Occipital lobe (tissue), 2 donors: Measurements from ENCODE around the gene ETFB. TPM values are rescaled to one million over a fixed set of nuclear protein-coding genes. Genes with fewer than 3 reads are reported as not detected.

ENCODE experiments used
- DNase-seq: peaks from one replicate; lab custom pipeline; 2025; lab: John Stamatoyannopoulos, UW
- total RNA-seq: library from RNA; depleted of rRNA; stranded (reverse); fragments of >200 nt; gene quantifications from one replicate; pipeline ENCODE4 v1.2.3, GENCODE V29; 2014

The ETFB gene
- total RNA-seq, 1 donor from 2014 or later: 49.8 TPM

GRCh38 chr19:51351266-51351990 is 14.8 kb downstream of the ETFB start:
- no peak for DNase-seq

GRCh38 chr19:51347209-51347928 is 18.8 kb downstream of the ETFB start:
- DNase-seq: no peak

- no peak for DNase-seq
Observed at GRCh38 chr19:51346742-51347141, 19.4 kb downstream of the ETFB start.

GRCh38 chr19:51345076-51345620 is 21.0 kb downstream of the ETFB start:
- DNase-seq: no peak

GRCh38 chr19:51342631-51343569 is 23.3 kb downstream of the ETFB start:
- no peak for DNase-seq

GRCh38 chr19:51341976-51342580 is 24.1 kb downstream of the ETFB start, which contains the start of gene VSIG10L:
VSIG10L (minus strand) TSS chr19:51342139; CDS start chr19:51342124, 15 bp downstream.
- DNase-seq: no peak

GRCh38 chr19:51341066-51341465 is 25.1 kb downstream of the ETFB start:
- no peak for DNase-seq

- DNase-seq: peak; percentile 90
Observed at GRCh38 chr19:51339687-51340656, 26.2 kb downstream of the ETFB start.

- DNase-seq: no peak
Observed at GRCh38 chr19:51339313-51339686, 26.9 kb downstream of the ETFB start.

GRCh38 chr19:51338563-51339312 is 27.4 kb downstream of the ETFB start:
- peak; percentile 60 for DNase-seq

GRCh38 chr19:51337861-51338562 is 28.2 kb downstream of the ETFB start:
- no peak for DNase-seq

- DNase-seq: no peak
Observed at GRCh38 chr19:51337141-51337860, 28.9 kb downstream of the ETFB start.

GRCh38 chr19:51333836-51334460 is 32.2 kb downstream of the ETFB start:
- no peak for DNase-seq

- no peak for DNase-seq
Observed at GRCh38 chr19:51331716-51332115, 34.5 kb downstream of the ETFB start.

GRCh38 chr19:51331193-51331592 is 35.0 kb downstream of the ETFB start:
- no peak for DNase-seq

- DNase-seq: no peak
Observed at GRCh38 chr19:51330366-51330765, 35.8 kb downstream of the ETFB start.

GRCh38 chr19:51329411-51329810 is 36.8 kb downstream of the ETFB start:
- DNase-seq: no peak
